Measurements from ENCODE around the gene CTNNA2.

DNA sequence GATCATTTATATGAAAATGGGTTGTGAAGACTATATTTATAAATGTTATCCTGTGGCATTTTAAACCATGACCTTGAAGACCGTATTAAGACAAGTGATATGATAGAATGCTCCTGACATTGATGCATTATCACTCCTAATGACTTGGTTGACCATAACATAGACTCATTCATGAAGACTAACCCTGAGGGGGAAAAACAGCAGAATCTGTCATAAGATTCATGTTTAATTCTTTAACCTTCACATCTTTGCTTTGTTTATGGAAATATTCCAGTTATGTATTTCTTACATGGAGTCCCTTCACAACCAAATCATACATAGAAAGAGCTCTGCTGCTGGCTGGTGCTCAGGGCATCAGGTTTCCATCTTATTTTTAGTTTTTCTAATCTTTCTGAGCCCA lies 78.4 kb downstream of the CTNNA2 start:
- TF ChIP-seq MAFG (tag; conservative IDR thresholded peaks at IDR 0.05) (no peak), CTCF (IDR thresholded peaks at IDR 0.05 in 2 of 3, conservative IDR thresholded peaks at IDR 0.05 in 1 of 3; ENCODE audit: insufficient read depth in 2 of 3, low read depth in 1 of 3, low read length in 3 of 3) (no peak), POLR2A (conservative IDR thresholded peaks at IDR 0.05) (no peak), PKNOX1 (IDR thresholded peaks at IDR 0.05) (no peak), HIVEP1 (CRISPR knock-in tag; IDR thresholded peaks at IDR 0.05) (no peak), ELF4 (CRISPR knock-in tag; IDR thresholded peaks at IDR 0.05) (no peak)

All from K562 (cell line).